GM19328 (cell line): Measurements from ENCODE around the gene TRDMT1.

Experiments used
- ATAC-seq: cut with Tn5 transposase; IDR thresholded peaks from one replicate; pipeline ENCODE4 v1.9.1; 2021; ENCODE audit warnings: mild to moderate bottlenecking, moderate library complexity; ENCODE audit not compliant: unreplicated experiment

TRDMT1 gene

GRCh38 chr10:17176091-17176490, 25.4 kb downstream of the TRDMT1 start:
- ATAC-seq, result no peak

GRCh38 chr10:17175551-17175950, 25.9 kb downstream of the TRDMT1 start:
- no peak for ATAC-seq

GRCh38 chr10:17174626-17175025, 26.8 kb downstream of the TRDMT1 start:
- no peak for ATAC-seq

- no peak for ATAC-seq
These were observed 30.3 kb downstream of the TRDMT1 start for GRCh38 chr10:17171141-17171641.

- no peak for ATAC-seq
These were observed 31.7 kb downstream of the TRDMT1 start for GRCh38 chr10:17169803-17170202.

GRCh38 chr10:17166699-17167098, 34.8 kb downstream of the TRDMT1 start:
- ATAC-seq, result no peak

- ATAC-seq, result no peak
These were observed 38.6 kb downstream of the TRDMT1 start for GRCh38 chr10:17162828-17163227.

GRCh38 chr10:17161775-17162174, 39.7 kb downstream of the TRDMT1 start:
- no peak for ATAC-seq

- ATAC-seq, result no peak
These were observed 44.4 kb downstream of the TRDMT1 start for GRCh38 chr10:17157024-17157423.

GRCh38 chr10:17155826-17156225, 45.6 kb downstream of the TRDMT1 start:
- ATAC-seq, result no peak

GRCh38 chr10:17154116-17154515, 47.4 kb downstream of the TRDMT1 start:
- ATAC-seq, result no peak

- ATAC-seq, result no peak
These were observed 48.2 kb downstream of the TRDMT1 start for GRCh38 chr10:17153321-17153720.

- no peak for ATAC-seq
These were observed 49.8 kb downstream of the TRDMT1 start for GRCh38 chr10:17151716-17152115.

- no peak for ATAC-seq
These were observed 53.5 kb downstream of the TRDMT1 start for GRCh38 chr10:17147884-17148489.

- ATAC-seq, result no peak
These were observed 54.6 kb downstream of the TRDMT1 start for GRCh38 chr10:17146892-17147291.

- no peak for ATAC-seq
These were observed 56.2 kb downstream of the TRDMT1 start for GRCh38 chr10:17145239-17145638.

- ATAC-seq, result no peak
These were observed 56.7 kb downstream of the TRDMT1 start for GRCh38 chr10:17144757-17145156.

GRCh38 chr10:17144032-17144431, 57.4 kb downstream of the TRDMT1 start:
- ATAC-seq, result no peak

- ATAC-seq, result no peak
These were observed 58.3 kb downstream of the TRDMT1 start for GRCh38 chr10:17143055-17143690.

GRCh38 chr10:17141504-17142229, 59.8 kb downstream of the TRDMT1 start:
- no peak for ATAC-seq

- ATAC-seq, result no peak
These were observed 61.1 kb downstream of the TRDMT1 start for GRCh38 chr10:17140386-17140761.

GRCh38 chr10:17138460-17139042, 62.9 kb downstream of the TRDMT1 start:
- no peak for ATAC-seq
